HG03565 (cell line): ENCODE data around the gene KCNIP1.

Source experiments
- ATAC-seq: cut with Tn5 transposase; IDR thresholded peaks from one replicate; pipeline ENCODE4 v1.9.1; 2021; ENCODE audit warnings: mild to moderate bottlenecking, moderate library complexity; ENCODE audit not compliant: unreplicated experiment

Gene KCNIP1

GRCh38 chr5:170638454-170639220 lies 134.8 kb downstream of the KCNIP1 start:
- no peak for ATAC-seq

- no peak for ATAC-seq
Measured at GRCh38 chr5:170639221-170639925, 135.6 kb downstream of the KCNIP1 start.

DNA sequence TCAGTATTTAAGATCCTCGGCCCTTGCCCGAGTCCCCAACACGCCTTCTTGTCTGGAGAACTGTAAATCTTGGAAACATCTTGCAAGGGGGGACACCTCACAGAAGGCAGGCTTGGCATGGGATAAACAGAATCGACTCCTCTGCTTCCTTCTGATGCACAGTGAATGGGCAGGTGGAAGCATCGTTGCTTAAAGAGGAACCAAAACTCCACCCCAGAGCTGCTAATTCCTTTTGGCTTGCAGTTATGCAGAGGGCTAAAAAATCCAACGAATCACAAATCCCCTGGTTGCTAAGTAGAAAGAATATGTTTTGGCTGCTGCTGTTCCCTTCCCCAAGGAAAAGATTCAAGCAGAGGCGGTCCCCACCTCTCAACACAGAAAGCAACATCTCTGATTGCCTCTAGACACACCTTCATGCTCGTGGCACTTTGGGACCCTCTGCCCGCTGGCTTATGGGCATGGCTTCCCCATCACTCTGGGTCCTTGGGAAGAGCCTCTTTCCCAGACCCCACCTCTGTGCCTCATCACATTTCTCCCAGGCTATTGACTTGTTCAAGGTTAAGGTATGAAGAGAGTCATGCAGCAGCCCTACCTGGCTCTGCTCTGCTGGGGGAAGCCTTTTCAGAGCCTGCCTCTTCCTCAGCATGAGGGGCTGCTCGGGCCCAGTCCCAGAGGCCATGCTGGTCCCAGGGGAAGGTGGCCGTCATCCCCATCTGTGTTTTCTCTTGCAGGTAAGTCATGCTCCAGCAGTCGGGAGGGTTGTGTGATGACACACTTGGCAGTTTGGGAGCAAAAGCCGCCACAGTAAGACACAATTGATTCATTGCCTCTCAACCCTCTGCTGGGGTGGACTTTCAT lies 137.1 kb downstream of the KCNIP1 start:
- no peak for ATAC-seq

DNA sequence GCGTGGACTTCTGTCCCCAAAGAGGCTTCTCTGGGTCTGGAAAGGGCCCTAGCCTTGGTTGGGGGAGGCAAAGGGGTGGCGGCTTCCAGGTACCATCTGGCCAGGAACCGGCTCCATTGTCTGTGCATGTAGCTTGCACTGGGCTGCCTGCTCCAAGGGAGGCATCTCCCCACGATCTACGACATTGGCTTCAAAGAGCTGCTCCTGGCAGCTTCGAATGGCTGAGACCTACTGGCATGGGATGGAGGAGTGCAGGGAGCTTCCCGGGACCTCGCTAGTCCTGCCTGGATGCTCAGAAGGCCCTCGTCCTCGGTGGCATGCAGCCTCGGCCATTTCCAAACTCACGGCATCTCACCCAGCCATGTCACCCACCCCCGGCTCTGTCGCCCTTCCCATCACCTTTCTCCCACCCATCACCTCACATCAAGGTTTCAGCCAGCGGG lies 137.8 kb downstream of the KCNIP1 start:
- no peak for ATAC-seq

GRCh38 chr5:170642066-170642735 lies 138.4 kb downstream of the KCNIP1 start:
- no peak for ATAC-seq

DNA sequence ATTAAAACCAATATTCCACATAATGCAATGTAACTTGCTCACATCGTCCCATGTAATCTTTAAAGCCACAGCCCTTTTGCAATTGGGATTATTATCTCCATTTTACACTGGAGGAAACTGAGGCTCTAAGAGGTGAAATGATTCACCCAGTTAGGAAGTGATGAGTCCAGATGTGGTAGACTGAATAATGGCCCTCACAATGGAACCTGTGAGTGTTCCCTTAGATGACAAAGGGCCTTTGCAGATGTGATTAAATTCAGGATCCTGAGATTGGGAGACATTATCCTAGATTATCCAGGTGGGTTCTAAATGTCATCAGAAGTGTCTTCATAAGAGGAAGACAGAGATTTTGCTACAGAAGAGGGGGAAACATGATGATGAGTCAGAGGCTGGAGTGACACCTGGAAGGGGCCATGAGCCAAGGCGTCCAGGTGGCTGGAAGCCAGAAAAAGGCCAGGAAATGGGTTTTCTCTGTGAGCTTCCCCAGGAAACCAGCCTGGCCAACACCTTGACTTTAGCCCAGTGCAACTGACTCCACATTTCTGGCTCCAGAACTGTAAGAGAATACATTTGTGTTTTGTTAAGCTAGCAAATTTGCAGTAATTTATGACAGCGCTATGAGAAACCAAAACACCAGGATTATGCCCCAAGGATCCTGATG lies 139.1 kb downstream of the KCNIP1 start:
- no peak for ATAC-seq

- ATAC-seq = no peak
Measured at GRCh38 chr5:170643591-170643990, 139.8 kb downstream of the KCNIP1 start.

DNA sequence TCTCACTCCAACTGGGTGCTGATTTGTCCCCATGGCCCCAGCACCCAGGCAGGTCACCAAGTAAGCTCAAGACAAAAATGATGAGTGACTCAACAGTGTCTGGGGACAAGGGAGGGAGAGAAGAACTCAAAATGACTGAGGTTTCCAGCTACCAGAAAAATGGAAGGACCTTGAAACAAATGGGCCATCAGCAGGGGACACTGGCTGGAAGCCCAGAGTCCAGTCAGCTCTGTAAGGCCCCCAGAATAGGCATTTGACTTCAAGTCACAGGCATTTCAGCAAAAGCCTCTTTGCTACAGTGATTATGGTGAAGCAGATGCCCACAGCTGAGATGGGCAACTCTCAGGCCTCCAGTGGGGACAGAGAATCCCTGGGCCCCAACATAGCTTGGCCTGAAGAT lies 140.7 kb downstream of the KCNIP1 start:
- no peak for ATAC-seq

DNA sequence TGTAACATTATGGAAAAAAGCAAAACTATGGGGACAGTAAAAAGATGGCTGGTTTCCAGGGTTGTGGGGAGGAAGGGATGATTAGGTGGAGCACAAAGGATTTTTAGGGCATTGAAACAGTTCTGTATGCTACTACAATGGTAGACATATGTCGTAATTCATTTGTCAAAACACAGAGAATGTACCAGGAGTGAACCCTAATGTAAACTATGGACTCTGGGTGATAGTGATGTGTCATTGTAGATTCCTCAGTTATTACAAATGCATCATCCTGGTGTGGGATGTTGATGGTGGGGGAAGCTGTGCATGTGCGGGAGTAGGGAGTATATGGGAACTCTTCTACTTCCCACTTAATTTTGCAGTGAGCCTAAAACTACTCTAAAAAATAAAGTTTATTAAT lies 144.7 kb downstream of the KCNIP1 start:
- no peak for ATAC-seq

DNA sequence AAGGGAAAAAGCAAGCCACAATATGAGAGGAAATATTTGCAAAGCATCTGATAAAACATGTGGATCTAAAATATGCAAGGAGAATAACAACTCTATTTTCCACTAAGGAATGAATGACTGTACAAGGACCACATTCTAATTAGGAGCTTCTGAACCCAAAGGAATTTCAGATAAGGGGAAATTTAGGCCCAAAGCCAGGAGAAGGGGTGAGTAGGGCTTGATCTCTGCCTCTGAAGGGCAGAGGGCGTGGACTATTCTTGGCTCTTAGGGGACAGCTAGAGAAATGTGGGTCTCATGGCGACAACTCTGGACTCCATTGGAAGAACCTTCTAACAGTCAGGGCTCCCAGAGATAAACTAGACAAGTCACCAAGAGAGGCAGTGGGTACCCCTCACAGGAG lies 147.0 kb downstream of the KCNIP1 start:
- no peak for ATAC-seq

DNA sequence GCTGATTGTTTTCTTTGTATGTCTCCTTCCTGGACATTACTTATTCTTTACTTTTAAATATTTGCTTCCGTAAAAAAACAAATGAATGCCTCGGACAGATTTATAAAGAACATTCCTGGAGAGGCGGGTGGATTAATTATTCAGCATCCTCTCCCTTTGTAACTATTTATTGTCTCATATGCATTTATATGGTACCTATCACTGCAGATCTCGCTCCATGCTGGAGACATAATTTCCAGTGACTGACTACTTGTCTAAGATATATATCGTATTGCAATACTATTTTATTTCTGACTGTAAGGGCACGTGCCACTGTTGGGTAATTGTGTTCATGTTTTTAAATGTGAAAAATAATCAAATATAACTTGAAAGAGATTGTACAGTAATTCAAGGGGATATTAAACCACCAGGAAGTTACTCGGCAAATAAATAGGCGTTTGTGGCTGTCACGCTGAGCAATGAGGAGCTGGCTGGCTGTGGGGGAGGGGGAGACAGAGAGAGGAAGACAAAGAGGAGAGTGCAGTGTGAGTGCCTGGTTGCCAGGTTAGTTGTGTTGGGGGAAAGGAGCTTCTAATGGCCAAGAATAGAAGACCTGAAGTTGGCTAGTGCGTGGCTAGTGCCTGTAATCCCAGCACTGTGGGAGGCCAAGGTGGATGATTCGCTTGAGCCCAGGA lies 147.9 kb downstream of the KCNIP1 start:
- ATAC-seq = no peak

- ATAC-seq = no peak
Measured at GRCh38 chr5:170655476-170655875, 151.7 kb downstream of the KCNIP1 start.

- no peak for ATAC-seq
Measured at GRCh38 chr5:170655920-170656319, 152.1 kb downstream of the KCNIP1 start.

DNA sequence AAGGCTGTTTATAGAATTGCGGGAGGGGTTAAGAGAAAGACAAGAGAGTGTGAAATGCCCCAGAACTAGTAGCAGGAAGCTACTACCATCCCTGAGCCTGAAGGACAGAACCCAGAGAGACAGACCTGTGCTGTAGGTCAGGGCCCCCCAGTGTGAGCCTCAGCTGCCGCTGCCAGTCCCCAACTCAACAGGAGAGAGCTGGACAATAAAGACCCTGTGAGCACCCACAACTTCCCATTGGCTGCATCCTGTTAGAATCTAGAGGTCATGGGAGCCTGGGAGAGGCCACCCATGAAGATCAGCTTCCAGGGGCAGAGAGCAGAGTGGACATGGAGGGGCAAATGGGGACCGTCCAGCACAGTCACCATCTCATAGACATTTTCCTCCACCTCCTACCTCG lies 152.5 kb downstream of the KCNIP1 start:
- no peak for ATAC-seq

GRCh38 chr5:170660531-170660930 lies 156.7 kb downstream of the KCNIP1 start:
- no peak for ATAC-seq

DNA sequence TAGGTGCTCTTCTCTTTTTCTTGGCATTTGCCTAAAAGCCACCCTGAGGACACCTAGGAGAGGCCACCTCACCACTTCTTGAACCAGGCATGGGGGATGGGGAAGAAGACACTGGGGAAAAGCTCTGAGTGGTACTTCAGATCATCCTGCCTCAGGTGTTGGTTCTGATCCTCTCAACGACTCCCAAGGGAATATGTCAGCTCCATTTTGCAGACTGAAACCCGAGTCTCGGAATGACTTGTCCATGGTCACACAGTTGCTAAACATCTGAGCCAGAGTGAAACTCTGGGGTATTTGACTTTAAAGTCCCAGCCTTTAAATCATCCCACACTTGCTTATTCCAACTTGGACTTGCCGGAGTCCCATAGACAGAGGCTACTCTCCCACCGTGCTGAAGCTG lies 159.1 kb downstream of the KCNIP1 start:
- no peak for ATAC-seq

GRCh38 chr5:170678811-170679210 lies 175.0 kb downstream of the KCNIP1 start:
- no peak for ATAC-seq

- peak; percentile 73 for ATAC-seq
Measured at GRCh38 chr5:170681013-170681433, 177.2 kb downstream of the KCNIP1 start.

GRCh38 chr5:170691657-170692056 lies 187.8 kb downstream of the KCNIP1 start:
- no peak for ATAC-seq

- ATAC-seq = no peak
Measured at GRCh38 chr5:170693701-170694100, 189.9 kb downstream of the KCNIP1 start.
